HG03439 (cell line): ENCODE measurements around the gene GFOD2.
A peak's percentile ranks its signal among the peaks of the same experiment; 100 is the strongest.

Experiments used
- ATAC-seq: cut with Tn5 transposase; IDR thresholded peaks from one replicate; pipeline ENCODE4 v1.9.1; 2021; ENCODE audit warnings: mild to moderate bottlenecking, moderate library complexity; ENCODE audit not compliant: unreplicated experiment

The GFOD2 gene

GRCh38 chr16:67660564-67661028 is 58.5 kb downstream of the GFOD2 start, which contains the start of gene PARD6A:
Gene PARD6A (plus strand): TSS chr16:67660960. CDS start chr16:67661039, 79 bp downstream.
- ATAC-seq, result peak; percentile 77

- peak; percentile 50 for ATAC-seq
Measured at GRCh38 chr16:67659675-67660563, 59.2 kb downstream of the GFOD2 start, which contains the start of gene ACD. Gene ACD (minus strand): TSS chr16:67660260. CDS start chr16:67660220, 40 bp downstream.

GRCh38 chr16:67658849-67659674 is 60.1 kb downstream of the GFOD2 start:
- no peak for ATAC-seq

- no peak for ATAC-seq
Measured at GRCh38 chr16:67657751-67658518, 61.2 kb downstream of the GFOD2 start.

- no peak for ATAC-seq
Measured at GRCh38 chr16:67657017-67657608, 62.0 kb downstream of the GFOD2 start.

- ATAC-seq, result no peak
Measured at GRCh38 chr16:67656344-67657016, 62.6 kb downstream of the GFOD2 start.

- no peak for ATAC-seq
Measured at GRCh38 chr16:67655363-67655762, 63.8 kb downstream of the GFOD2 start.

- ATAC-seq, result no peak
Measured at GRCh38 chr16:67654403-67654911, 64.7 kb downstream of the GFOD2 start.

GRCh38 chr16:67653789-67654402 is 65.2 kb downstream of the GFOD2 start:
- no peak for ATAC-seq

- ATAC-seq, result no peak
Measured at GRCh38 chr16:67653128-67653788, 65.9 kb downstream of the GFOD2 start.

- ATAC-seq, result no peak
Measured at GRCh38 chr16:67652578-67653127, 66.5 kb downstream of the GFOD2 start.

- ATAC-seq, result no peak
Measured at GRCh38 chr16:67651847-67652246, 67.3 kb downstream of the GFOD2 start.

GRCh38 chr16:67651039-67651438 is 68.1 kb downstream of the GFOD2 start:
- no peak for ATAC-seq

- ATAC-seq, result no peak
Measured at GRCh38 chr16:67650023-67650422, 69.1 kb downstream of the GFOD2 start.

- no peak for ATAC-seq
Measured at GRCh38 chr16:67649494-67649931, 69.6 kb downstream of the GFOD2 start.

GRCh38 chr16:67648764-67649407 is 70.2 kb downstream of the GFOD2 start:
- ATAC-seq, result no peak

- no peak for ATAC-seq
Measured at GRCh38 chr16:67648088-67648763, 70.9 kb downstream of the GFOD2 start.
